Brain pericyte (primary cell): ENCODE data around the gene CNTRL.
"Not testable (repeated sequence)": the region's sequence is repeated elsewhere in the genome, so short reads cannot be mapped to it uniquely, and the experiment has no call there.

ENCODE experiments used
- DNase-seq: peaks from one replicate; pipeline ENCODE4 v3.0.0-alpha.2; 2012; ENCODE audit warnings: low read depth, low spot score

The CNTRL gene

DNA sequence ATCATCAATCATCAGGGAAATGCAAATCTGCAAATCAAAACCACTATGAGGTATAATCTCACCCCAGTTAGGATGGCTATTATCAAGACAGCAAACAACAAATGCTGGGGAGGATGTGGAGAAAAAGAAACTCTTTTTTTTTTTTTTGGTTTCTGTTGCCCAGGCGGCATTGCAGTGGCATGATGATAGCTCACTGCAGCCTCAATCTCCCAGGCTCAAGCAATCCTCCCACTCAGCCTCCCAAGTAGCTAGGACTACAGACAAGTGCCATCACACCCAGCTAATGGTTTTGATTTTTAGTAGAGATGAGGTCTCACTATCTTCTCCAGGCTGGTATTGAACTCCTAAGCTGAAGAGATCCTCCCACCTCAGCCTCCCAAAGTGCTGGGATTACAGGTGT lies 5.4 kb upstream of the CNTRL start:
- DNase-seq: no peak

DNA sequence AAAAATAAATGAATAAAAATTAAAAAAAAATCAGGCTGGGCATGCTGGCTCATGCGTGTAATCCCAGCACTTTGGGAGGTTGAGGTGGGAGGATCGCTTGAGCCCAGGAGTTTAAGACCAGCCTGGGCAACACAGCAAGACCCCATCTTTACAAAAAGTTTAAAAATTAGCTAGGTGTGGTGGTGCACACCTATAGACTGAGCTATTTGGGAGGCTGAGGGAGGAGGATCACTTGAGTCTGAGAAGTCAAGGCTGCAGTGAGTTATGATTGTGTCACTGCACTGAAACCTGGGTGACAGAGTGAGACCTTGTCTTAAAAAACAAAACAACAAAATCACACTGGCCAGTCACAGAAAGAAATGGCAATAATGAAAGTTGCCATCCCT lies 3.4 kb upstream of the CNTRL start:
- no peak for DNase-seq

DNA sequence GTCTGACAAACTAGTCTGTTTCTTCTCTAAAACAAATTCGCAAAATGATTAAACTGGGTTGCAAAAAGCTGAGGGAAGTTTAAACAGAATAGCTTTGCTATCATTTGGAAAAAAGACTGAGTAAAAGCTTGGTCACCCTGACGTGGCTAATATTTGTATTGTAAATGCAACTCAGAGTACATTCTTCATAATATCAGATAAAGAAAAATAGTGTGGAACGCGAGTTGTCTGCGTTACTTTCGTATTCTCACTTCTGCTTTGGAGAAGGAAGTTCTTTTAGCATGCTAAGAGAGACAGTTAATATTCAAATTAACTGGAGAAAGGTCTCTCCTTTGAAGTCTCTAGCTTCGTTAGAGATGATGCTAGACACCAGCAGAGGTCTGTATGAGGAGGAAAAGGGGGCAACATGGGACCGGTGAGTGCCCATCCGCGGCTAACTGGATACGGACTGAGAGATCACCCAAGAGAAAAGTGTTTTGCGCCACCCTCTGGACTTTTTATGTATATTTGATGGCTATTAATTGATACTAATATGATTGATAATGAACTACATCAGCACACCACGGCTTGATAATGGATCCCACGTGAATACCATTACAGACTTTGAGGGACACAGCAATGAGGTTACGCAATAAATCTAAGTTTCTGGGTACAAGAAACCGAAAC lies 2.9 kb upstream of the CNTRL start:
- DNase-seq: no peak

DNA sequence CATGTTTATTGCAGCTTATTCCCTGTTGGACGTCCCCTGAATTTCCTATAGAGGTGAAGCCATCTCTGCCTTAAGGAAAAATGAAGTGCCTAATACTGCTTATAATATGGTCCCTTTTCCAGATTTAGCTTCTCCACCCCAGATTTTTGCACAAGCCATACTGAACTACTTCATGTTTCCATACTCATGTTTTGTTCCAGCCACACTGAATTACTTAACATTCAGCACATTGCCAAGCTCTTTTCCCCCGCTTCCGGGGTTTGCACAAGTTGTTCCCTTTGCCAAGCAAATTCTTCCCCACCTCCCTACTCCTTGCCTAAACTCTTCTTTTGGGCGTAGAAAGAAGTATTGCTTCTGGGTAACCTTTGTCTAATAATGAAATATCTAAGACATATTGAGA lies 1.7 kb upstream of the CNTRL start:
- no peak for DNase-seq

DNA sequence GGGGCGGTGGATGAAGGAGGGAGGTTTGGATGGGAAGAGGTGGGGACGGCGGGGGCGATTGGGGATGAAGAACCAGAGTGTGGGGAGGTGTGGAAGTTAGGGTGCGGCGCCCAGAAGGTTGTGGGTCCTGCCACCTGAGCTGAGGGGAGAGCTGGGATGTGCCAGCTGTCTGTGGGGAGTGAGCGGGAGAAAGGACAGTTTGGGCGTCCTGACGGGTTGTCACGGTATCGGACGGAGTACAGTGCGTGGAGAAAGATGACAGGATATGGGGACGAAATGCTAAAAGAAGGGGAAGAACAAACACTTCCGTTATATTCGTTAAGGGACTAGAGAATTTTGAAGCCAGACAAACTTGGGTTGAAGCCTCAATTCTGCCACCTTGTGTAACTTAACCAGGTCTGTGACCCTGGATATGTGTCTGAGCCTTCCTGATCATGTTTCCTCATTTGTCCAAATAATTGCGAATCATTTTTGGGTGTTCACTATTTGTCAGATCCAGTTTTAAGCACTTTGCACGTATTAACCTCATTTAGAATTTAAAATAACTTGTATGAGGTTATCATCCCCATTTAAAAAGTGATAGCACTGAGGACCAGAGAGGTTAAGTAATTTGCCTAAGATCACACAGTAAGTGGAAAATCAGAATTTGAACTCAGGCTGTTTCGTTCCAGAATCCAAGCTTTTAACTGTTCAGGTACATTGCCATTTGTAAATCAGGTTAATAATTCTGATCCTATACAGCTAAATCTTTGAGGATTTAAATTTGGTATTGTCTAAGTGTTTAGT lies 689 bp downstream of the CNTRL start:
- DNase-seq: no peak

DNA sequence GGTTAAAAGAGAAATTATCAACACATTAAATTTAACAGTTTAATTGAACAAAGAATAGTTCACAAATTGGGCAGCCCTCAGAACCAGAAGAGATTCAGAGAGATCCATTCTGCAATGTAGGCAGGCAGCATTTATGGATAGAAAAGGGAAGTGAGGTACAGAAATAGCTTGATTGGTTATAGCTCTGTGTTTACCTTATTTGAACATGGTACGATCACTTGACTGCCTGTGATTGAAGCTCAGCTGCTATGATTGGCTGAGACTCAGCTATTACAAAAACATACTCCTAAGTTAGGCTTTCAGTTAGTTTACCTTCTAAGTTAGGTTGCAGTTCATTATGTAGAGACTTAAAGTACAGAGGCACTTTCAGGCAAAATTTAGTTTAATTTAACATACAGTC lies 7.3 kb downstream of the CNTRL start:
- DNase-seq: no peak

DNA sequence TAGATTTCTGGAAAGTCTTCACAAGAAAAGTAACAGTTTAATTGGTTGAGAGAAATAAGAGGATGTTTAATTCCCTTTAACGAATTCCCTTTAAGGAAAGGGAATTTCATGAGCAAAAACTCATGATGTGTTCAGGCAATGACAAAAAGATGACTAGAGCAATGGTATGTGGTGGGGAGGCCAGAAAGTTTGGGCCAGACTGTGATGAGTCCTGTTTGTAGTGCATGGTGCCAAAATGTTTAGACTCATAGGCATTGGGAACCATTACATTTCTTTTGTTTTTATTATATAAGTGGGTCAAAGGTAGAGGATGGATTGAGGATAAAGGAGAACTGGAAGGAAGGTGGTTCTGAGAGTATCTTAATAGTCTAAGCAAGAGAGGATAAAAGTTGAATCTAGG lies 10.9 kb downstream of the CNTRL start:
- no peak for DNase-seq

DNA sequence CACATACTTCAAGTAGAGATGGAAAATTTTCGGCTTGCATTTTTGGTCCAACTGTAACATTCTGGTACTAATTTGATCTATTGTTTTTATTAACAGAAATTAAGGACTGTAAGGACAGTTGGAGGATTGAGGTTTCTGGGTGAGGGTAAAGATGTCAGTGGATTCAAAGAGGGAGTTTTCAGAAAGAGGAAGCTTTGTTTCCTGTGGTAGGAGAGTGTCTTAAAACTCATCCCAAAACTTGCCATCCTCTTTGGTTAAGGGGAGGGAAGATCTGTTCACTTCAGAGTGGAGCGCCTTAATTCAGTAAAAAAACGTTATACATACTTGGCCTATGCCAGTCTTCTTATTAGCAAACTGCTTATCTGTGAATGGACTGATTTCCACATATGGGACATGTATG lies 13.8 kb downstream of the CNTRL start:
- DNase-seq: no peak

DNA sequence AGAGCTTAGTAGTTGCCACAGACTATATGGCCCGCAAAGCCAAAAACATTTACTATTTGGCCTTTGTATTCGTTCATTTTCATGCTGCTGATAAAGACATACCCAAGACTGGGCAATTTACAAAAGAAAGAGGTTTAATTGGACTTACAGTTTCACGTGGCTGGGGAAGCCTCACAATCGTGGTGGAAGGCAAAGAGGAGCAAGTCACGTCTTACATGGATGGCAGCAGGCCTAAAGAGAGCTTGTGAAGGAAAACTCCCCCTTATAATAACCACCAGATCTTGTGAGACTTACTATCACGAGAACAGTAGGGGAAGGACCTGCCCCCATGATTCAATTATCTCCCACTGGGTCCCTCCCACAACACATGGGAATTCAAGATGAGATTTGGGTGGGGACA lies 16.0 kb downstream of the CNTRL start:
- DNase-seq: not testable (repeated sequence)

DNA sequence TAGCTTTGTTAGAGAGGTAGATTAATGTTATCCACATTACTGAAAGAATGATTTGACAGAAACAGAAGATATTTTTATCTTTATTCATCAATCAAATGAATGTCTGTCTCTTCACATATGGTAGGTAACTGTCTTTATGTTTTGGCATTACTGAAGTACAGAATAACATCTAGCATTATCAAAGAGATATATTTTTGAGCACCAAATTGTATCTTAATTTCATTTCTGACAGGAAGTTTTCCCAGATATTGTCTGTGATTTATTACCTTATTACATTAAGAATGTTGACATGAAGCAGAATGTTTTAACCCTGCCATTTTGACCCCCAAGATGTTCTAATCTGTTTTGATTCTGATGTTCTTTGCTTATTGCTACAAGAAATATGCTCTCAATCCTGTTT lies 20.3 kb downstream of the CNTRL start:
- DNase-seq: no peak

DNA sequence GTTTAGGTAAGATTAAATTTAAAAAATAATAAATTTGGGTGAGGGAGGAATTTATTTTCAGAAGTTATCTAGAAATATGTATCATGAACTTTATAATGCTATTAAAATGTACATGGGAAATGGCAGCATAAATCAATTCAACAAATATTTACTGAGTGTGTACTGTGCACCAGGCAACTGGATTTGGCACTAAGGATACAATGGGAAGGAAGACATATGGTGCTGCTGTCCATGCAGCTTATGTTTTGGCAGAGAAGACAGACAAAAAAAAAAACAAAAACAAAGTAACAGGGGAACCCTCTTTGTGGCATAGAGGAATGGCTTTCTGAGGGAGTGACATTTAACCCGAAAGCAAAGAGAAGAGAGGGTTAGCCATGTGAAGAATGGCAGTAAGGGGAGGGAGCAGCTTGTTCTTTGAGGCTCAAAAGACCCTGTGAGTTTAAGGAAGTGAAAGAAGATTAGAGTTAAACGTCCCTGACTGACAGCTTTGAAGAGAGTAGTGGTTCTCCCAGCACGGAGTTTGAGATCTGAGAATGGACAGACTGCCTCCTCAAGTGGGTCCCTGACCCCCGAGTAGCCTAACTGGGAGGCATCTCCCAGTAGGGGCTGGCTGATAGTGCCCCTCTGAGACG lies 23.9 kb downstream of the CNTRL start:
- DNase-seq: no peak

DNA sequence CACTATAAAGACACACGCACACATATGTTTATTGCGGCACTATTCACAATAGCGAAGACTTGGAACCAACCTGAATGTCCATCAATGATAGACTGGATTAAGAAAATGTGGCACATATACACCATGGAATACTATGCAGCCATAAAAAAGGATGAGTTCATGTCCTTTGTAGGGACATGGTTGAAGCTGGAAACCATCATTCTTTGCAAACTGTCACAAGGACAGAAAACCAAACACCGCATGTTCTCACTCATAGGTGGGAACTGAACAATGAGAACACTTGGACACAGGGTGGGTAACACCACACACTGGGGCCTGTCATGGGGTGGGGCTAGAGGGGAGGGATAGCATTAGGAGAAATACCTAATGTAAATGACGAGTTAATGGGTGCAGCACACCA lies 29.3 kb downstream of the CNTRL start:
- not testable (repeated sequence) for DNase-seq

DNA sequence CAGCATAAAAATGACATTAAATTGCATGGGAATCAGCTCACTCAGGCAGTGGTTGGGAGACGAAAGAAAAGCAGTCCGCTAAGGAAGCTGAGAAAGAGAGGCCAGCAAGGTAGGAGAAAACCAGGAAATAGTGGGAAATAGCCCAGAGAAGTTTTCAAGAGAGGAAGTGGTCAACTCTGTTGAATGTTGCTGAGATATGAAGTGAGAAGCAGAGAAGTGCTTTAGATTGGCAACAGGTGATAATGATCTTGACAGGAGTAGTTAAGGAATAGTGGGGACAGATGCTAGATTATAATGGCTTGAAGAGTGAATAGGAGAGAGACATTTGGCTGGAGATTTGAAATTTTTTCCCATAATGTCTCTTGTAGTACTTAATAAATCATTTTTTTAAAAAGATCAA lies 30.8 kb downstream of the CNTRL start:
- no peak for DNase-seq

DNA sequence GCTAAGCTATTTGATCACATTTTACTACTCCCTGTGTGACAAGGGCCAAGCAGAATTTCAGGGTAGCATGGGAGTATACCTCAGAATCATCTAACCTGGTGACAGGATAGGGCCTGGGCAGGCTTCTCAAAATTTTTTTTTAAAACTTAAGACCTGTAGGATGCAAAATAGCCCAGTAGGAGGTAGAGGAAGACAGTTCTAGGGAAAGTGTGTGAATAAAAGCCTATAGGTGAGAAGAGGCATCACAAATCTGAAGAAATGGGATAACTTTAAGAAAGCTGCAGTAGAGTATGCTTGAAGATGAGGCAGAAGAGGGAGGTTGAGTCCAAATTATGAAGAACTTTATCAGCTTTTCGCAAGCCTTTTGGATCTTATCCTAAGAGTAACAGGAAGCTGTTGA lies 32.3 kb downstream of the CNTRL start:
- DNase-seq: no peak

DNA sequence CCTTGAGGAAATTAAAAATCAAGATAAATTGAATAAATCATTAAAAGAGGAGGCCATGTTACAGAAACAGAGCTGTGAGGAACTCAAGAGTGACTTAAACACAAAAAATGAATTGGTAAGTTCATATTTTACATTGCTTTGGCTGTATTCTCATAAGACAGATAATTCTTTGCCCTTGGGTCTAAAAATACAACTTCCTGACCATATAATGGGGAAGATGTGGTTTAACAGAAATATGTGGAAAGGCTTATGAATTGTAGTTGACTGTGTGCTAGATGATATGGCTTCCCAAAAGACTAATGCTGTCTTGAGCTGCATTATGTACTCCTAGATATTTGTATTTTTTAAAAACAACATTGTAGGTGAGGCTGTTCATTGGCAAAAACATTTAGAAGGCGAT lies 33.1 kb downstream of the CNTRL start:
- DNase-seq: no peak

DNA sequence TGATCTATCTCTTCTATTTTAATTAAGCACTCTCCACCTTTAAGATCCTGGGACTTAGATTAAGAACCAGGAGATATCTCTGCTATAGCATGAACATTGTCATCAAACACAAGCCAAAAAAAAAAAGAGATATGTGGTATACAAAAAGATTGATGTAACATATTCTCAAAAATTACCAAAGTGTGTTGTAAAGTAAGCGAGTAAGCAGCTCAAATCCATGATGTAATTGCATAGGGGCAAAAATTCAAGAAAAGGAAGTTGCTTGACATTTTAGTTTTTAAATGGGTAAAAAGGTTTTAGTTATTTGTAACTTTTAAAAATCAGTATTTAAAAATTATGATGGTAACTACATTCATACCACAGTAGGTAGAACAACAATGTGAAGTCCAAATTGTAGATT lies 40.7 kb downstream of the CNTRL start:
- DNase-seq: no peak

DNA sequence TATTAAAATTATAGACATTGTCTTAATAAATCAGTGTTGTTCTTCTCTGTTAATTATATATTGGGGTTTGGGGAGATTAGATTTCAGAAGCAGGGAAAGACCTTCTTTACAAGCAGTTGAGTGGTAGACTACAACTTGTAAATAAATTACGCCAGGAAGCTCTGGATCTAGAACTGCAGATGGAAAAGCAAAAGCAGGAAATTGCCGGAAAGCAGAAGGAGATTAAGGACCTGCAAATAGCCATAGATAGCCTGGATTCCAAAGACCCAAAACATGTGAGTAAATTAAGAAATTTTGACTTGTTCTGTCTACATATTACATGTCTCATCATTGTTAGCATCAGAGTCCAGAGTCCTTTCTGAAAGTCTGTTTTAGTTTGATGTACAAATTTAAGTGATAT lies 43.5 kb downstream of the CNTRL start:
- no peak for DNase-seq

DNA sequence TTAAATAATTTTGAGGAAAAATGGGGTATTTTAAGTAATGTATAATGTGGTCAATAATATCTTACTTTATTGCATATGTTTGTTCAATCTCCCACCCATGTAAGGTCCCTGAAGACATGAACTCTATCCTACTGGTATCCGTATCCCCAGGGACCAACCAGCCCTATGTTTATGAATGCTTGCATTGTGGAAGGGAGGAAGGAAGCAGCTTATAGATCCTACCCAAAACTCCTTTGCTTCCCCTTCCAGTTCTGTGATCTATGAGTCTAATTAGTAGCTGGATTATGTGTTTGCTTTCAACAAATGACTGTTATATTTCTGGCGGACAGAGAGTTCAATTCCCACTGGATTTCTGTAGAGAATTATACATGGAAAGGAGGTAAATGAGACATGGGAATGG lies 45.6 kb downstream of the CNTRL start:
- no peak for DNase-seq

DNA sequence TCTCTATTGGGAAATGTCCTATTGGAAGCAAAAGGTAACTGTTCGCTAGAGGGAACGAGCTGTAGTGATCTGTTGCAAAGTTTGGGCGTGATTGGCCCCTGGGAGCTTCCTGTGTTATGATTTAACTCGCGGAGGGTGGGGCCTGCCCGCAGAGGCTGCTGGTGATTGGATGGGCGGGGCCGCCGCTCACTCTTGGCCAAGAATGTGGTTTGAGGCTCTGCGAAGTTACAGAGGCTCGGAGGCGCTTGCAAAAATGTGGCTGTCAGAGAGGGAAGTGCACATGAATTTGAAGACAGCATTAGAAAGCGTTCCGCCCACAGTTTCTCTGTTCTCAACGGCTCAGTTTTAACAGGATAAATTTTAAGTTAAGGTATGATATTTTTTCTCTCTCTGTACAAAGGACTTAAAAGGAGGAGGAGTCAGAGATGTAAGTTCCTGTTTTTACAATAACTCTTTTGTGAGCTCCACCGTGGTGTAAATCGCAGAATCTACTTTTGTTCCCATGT lies 46.9 kb downstream of the CNTRL start:
- DNase-seq: peak; percentile 86

DNA sequence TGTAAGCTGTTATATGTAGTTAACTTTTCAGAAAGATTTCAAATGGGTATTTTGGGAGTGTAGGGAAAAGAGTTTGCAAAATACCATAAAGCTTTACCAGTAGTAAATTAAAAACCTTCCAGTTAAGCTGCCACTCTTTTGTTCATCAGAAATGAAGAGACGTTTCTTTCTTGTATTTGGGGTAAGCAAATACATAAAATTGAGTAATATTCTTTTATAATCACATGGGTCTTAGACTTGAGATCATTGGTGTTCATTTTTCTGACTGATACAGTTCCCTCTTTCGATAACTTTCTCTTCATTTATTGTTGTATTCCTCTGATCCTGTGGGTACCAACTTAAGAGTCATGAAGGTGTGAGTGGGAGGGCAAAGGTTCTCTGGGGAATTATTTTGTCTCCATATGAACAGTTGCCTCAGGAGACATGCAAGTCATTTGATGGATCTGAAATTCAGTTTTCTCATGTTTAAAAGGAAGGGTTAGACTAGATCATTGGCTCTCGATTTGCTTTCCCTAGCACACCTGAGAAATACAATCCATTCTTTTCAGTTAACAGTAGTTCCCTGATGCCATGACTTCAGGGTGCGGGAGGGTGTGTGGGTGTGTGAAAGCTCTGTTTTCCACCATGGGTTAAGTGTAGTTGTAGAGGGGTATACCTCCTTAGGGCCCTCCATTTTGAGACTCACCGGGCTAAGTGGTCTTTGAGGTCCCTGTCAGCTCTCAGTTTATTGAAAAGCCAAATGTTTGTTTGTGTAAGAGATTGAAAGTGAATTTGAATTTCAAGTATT lies 47.7 kb downstream of the CNTRL start:
- DNase-seq: no peak

DNA sequence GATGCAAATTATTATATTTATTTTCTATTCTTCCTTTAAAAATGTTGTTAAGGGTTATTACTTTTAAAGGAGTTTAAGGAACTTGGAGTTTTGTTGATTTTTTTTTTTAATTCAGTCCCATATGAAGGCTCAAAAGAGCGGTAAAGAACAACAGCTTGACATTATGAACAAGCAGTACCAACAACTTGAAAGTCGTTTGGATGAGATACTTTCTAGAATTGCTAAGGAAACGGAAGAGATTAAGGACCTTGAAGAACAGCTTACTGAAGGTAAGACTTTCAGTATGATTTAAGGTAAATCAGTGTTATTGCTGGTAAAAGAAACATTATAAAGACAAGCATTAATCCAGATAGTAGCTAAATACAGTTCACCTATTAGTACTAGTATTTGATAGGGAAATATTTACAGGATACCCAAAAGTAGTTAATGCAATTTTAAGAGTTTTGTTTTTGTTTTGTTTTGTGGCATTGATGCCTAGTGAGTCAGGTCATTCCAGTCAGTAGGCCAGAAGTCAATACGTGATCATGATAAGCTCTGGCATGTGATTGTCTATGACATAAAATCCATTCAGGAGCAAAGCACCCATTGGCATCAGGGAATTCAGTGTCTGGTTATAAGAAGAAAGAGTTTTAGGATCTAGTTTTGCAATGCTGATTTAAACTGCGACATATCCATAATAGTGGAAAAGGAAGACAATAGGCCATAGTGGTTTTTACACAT lies 49.2 kb downstream of the CNTRL start:
- DNase-seq: no peak
